RWPE1 (cell line): Measurements from ENCODE around the gene NR6A1.

Source experiments
- CTCF ChIA-PET: fragments of 350-600 bp; sonication (Branson Sonifier 250); formaldehyde crosslinking; extraction: SDS; loops from one replicate; lab custom pipeline; 2021; lab: Yijun Ruan, JAX
- POLR2A ChIA-PET: fragments of 400-600 bp; formaldehyde crosslinking; extraction: SDS; loops from one replicate; lab custom pipeline; 2020; ENCODE audit warnings: antibody characterized with exemption; ENCODE audit not compliant: low non-redundant PET; lab: Yijun Ruan, JAX
- DNase-seq: peaks from one replicate; pipeline ENCODE4 v3.0.0; 2012; ENCODE audit warnings: low spot score
- H3K27ac ChIP-seq: fragments of 450-650 bp; 2 replicates; pipeline ENCODE4 v1.5.1; 2017
- CTCF ChIP-seq: fragments of 450-650 bp; conservative IDR thresholded peaks from 2 replicates; pipeline ENCODE4 v1.5.1; 2017; ENCODE audit warnings: low read depth, mild to moderate bottlenecking

NR6A1 gene

GRCh38 chr9:124558777-124559470 lies 212.2 kb downstream of the NR6A1 start:
- ChIA-PET CTCF (interaction anchor here (0.6 to 0.8 kb wide), 3 partner anchors 22 to 917 kb away, joined by 3 read pairs; no protein-coding TSS in a partner anchor), POLR2A (no interaction called here)
- DNase-seq = no peak
- TF ChIP-seq CTCF = no peak
- no peak overlapping the region for H3K27ac ChIP-seq

- POLR2A ChIA-PET = no interaction called here
- DNase-seq = no peak
- TF ChIP-seq CTCF = no peak
- H3K27ac ChIP-seq = no peak overlapping the region
- CTCF ChIA-PET = no interaction called here
These were observed 213.2 kb downstream of the NR6A1 start for GRCh38 chr9:124557895-124558294.

- ChIA-PET CTCF (interaction anchor here (0.5 kb wide), 1 partner anchor 115 kb away, joined by 7 read pairs; no protein-coding TSS in a partner anchor), POLR2A (no interaction called here)
- H3K27ac ChIP-seq = no peak overlapping the region
- no peak for DNase-seq
- TF ChIP-seq CTCF = no peak
These were observed 216.1 kb downstream of the NR6A1 start for GRCh38 chr9:124555043-124555442.

- no peak overlapping the region for H3K27ac ChIP-seq
- DNase-seq = no peak
- ChIA-PET POLR2A (no interaction called here), CTCF (interaction anchor here (1.0 to 1.9 kb wide), 3 partner anchors 14 to 63 kb away, joined by 3 to 10 read pairs (median 5); no protein-coding TSS in a partner anchor)
- no peak for TF ChIP-seq CTCF
These were observed 217.4 kb downstream of the NR6A1 start for GRCh38 chr9:124553738-124554137.

GRCh38 chr9:124552273-124552605 lies 218.9 kb downstream of the NR6A1 start:
- H3K27ac ChIP-seq = no peak overlapping the region
- no peak for DNase-seq
- ChIA-PET CTCF (interaction anchor here (0.6 to 2.9 kb wide), 20 partner anchors 8 to 220 kb away, joined by 3 to 21 read pairs (median 4); no protein-coding TSS in a partner anchor), POLR2A (interaction anchor here (0.7 kb wide), 1 partner anchor 108 kb away, joined by 3 read pairs; no protein-coding TSS in a partner anchor)
- TF ChIP-seq CTCF = no peak

- ChIA-PET CTCF (interaction anchor here (0.5 to 2.9 kb wide), 28 partner anchors 9 to 649 kb away, joined by 3 to 21 read pairs (median 4); no protein-coding TSS in a partner anchor), POLR2A (interaction anchor here (0.7 kb wide), 1 partner anchor 108 kb away, joined by 3 read pairs; no protein-coding TSS in a partner anchor)
- DNase-seq = peak; percentile 82
- TF ChIP-seq CTCF = peak; percentile 72
- H3K27ac ChIP-seq = no peak overlapping the region
These were observed 219.4 kb downstream of the NR6A1 start for GRCh38 chr9:124551472-124552272.
